HUDEP-2 (cell line): ENCODE results near the gene NCOA1.
"Not testable (repeated sequence)": the region's sequence is repeated elsewhere in the genome, so short reads cannot be mapped to it uniquely, and the experiment has no call there.

Source experiments
- DNase-seq, 76 experiments: peaks; one replicate each; lab custom pipeline; 2025; ENCODE audit not compliant: unreplicated experiment in 76 of 76; lab: John Stamatoyannopoulos, UW

Gene NCOA1

DNA sequence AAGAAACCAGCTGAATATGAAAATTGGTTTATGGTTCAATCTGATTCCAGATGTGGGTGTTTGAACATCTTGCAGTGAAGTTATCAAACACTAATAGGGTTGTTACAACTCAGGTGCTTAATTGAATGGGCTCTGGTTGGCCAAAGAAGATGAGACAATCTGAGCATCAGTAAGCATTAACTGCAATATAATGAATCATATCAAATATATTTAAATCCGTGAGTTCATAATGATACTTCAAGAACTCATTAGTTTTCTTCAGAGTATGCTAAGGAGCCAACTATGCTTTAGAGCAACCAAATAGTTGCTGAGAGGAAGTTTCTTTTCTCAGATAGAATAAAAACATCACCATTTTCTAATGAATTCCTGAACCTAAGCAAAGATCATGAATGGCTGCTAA lies 79.2 kb downstream of the NCOA1 start:
- DNase-seq: no peak

DNA sequence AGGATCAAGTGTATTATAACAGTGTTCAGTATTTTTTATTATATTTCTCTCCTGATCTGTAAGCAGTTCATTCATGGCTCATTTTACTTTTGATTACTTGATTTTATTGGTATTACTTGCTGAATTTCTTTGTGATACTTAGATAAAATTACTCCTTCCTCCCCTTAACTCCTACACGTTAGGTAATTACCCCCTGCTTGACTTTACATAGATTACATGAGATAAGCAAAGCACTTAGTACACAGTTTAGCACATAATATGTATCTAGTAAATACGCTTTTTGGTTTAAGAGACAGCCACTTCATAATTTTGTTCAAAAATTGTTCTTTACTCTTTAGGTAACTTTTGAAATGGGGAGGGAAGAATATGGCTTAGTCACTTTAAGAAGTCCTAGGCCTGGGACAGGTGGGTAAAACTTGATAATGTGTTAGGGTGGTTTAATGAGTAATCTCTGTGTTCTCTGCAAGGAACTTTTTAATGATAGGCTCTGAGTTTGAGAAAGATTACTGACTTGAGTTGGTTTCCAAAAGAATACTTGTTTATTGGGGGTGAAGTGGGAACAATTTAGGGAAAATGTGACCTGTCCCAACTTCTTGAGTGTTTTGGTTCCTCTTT lies 80.9 kb downstream of the NCOA1 start:
- DNase-seq: peak in 3 of 76 experiments; percentile 4 to 31 (median 22)

DNA sequence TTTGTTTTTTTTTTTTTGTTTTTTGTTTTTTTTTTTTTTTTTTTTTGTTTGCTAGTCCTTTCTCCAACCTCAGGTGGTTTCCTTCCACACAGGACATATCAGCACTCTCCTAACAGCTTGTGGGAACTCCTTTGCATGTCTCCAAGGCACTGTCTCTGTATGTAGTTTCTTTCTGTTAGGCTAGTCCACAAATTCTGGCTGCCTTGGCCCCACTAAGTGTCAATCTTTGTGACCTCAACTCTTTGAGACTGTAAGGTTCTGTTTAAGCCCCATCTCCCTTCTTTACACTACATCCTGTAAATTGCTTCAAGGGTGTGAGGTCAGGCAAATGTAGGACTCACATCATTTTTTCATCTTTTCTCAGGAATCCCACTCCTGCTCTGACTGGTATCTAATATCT lies 85.1 kb downstream of the NCOA1 start:
- no peak for DNase-seq

DNA sequence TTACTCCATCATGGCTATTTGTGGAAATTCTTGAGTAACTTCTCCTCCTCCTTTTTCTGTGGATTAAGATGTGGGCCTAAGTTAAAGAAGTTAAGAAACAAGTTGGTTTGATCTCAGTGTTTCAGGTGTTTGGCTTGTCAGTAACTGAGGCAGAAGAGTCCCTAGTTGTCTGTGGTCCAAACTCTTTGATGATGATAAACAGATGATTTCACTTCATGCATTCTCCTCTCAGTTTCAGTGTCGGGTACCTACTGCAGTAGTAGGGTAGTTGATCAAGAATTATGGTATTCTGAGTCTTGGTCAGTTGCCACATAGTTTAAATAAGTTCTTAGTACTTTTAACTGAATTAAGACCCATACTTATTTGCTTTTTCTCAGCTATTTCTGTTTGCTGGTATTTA lies 85.6 kb downstream of the NCOA1 start:
- DNase-seq: no peak

DNA sequence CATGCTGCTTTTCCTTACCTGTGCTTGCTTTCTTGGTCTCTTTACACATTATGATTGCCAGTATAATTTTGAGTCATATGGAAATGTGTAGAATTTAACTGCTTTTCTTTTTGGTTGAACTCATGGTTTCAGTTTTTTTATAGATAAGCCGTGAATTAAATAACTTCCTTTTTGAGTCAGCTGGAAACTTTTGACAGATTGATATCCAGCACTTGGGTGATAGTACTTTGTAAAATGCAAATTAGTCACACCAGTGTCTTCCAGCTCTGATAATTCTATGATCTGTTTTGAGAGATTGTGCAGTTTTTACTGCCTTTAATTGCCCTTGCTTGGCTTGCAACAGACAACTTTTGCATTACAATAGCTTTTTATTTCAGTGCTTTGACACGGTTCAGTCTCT lies 86.4 kb downstream of the NCOA1 start:
- peak in 23 of 76 experiments; percentile 1 to 65 (median 19) for DNase-seq

DNA sequence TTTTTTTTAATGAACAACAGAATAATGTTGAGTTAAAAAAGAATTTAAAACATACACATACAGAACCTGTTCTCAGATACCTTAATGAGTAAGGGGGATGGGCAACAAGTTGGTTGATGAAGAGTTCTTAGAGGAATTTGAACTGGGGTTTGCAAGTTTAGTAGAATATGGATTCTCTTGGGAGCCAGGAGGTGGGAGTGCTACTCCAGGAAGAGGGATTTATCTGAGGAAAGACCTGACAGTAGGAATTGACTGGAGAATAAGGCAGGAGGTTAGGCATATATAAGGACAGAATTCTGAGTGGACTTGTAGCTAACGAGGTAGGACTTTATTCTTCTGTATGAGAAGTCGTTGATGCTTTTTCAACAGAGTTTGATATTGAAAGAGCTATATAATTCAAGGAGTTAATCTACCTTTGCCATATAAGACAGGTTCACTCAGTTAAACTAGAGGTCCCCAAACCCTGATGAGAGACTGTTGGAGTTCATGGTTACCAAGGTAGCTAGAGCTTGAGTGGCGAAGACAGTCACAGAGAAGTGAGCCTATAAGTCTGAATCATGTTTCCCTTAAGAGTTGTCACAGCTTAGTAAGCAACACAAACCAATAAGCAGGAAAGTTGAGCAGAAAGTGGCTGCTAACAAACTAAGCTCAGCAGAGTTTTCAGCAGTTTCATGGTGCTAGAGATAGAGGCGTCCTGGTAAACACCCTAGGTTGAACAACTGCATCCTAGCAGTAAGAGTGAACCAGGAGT lies 88.2 kb downstream of the NCOA1 start:
- DNase-seq: no peak

DNA sequence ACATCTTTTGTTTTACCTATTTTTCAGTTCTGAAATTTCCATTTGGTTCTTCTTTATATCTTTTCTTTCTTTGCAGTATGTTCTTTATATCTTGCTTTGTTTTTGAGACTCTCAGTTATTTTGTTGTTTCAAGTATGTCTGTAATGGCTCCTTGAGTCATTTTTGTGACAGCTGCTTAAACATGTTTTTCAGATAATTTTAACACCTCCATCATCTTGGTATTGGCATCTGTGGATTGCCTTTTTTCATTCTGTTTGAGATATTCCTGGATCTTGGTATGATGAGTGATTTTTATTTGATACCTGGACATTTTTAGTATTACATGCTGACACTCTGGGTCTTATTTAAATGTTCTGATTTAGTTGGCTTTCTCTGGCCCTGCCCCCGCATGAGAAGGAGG lies 89.5 kb downstream of the NCOA1 start:
- DNase-seq: no peak

DNA sequence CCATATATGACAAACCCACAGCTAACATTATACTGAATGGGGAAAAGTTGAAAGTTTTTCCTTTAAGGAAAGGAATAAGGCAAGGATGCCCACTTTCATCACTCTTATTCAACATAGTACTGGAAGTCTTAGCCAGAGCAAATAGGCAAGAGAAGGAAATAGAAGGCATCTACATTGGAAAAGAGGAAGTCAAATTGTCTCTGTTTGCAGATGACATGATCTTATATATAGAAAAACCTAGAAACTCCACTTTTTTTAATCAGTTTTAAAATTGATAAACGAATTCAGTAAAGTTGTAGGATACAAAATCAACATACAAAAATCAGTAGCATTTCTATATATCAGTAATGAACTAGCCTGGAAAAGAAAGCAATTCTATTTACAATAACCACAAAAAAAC lies 90.9 kb downstream of the NCOA1 start:
- not testable (repeated sequence) for DNase-seq

DNA sequence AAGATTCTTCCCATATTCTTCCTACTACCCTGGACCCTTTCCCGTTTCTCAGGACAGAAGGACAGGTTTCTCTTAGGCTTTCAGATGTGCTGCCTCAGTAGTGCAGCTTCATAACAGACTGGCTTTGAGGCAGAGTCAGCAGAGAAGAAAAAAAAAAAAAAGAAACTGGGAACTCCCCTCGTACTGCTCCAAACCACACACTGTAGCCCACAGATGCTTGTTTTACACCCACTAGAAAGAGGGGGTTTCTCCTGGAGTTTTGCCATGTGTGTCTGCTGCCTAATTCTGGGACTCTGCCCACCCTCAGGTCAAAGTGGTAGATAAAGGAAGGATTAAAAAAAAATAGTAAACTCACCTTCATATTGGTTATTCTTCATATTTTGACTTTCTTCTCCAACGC lies 95.9 kb downstream of the NCOA1 start:
- no peak for DNase-seq

DNA sequence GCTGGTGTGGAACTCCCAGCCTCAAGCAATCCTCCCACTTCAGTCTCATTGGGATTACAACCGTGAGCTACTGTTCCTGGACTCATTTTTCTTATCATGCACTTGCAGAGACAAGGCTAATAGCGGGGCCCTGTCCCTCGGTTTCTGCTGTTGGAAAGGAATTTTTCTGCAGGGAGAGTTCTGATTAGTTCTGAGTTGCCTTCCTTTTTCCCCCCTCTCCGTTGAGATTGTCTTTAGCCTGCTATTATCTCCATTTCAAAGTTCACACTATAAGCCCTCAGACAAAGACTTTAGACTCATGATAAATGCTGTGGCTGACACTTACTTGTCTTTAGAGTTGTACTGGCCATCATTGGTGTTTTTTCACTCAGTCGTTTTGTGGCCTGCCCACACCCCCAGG lies 97.2 kb downstream of the NCOA1 start:
- no peak for DNase-seq

DNA sequence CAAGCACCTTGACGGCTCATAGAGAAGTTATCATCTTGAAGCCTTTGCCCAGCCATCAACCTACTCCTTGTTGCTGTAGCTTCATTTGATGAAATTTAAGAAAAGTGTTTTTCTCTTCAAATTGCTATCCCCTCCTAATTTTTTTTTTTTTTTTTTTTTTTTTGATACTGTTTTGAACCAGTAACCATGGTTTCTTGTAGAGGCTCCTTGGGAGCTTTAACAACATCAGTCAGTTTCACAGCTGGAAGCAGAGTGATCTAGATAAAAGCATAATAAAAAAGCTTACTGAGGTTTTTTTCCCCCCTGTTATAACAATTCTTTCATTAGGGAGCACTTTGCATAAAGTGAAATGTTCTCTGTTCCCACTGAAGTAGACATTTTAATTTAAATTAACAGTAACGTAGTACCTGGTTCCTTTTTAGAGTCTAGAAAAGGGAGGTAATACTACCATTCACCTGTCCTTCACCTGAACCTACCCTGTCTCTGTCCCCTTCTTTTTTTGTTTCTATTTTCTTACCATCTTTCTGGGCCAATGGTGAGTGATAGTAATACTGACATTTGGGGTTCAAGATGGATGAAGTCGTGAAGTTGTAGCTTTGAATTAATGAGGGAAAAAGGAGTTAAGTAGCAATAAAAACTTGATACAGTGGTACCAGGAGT lies 101.5 kb downstream of the NCOA1 start:
- no peak for DNase-seq

DNA sequence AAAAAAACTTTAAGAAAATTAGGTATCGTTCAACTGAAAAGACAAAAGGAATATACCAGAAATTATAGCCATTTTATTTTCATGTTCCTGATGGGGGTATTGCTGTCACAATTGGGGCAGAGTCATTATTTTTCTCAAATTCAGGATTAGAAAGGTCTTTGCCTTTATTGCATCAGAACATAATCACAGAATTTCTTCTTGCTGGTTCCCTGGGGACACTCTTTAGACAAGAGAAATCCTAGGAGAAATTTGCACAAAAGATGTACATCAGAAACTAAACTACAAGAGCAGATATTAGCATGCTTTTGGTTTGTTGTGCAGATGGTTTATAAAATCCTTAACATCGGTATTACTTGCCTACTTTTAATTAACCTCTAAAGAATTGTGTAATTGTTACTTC lies 103.2 kb downstream of the NCOA1 start:
- DNase-seq: no peak

DNA sequence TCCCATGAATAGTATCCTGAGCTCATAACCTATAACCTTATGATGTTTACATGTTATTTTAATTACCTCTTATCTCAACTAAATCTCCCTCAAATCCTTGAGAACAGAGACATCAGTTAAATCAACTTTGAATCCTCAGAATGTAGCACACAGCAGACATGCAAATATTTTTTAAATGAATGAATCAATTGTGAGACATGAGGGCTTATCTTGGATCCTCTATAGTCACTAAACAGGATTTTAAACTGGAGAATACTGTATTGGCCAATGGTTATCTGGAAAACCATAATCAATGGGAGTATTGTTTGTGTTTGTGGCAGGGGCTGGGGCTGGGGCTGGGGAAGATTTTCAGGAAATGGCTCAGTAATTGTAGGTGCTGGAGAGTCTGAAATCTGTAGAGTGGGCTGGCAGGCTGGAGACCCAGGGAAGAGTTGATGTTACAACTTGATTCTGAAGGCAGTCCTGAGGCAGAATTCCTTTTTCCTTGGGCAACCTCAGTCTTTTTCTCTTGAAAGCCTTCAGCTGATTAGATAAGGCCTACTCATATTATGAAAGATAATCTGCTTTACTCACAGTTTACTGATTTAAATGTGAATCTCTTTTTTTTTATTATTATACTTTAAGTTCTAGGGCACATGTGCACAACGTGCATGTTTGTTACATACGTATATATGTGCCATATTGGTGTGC lies 106.3 kb downstream of the NCOA1 start:
- DNase-seq: no peak

DNA sequence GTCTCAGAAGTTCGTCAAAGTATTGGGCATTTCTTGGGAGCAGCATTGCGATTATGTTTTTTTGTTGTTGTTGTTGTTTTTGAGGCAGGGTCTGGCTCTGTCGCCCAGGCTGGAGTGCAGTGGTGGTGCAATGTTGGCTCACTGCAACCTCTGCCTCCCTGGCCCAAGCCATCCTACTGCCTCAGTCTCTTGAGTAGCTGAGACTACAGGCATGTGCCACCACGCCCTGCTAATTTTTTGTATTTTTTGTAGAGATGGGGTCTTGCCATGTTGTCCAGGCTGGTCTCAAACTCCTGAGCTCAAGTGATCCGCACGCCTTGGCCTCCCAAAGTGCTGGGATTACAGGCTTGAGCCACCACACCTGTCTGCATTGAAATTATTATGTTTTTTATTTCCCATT lies 109.1 kb downstream of the NCOA1 start:
- not testable (repeated sequence) for DNase-seq

DNA sequence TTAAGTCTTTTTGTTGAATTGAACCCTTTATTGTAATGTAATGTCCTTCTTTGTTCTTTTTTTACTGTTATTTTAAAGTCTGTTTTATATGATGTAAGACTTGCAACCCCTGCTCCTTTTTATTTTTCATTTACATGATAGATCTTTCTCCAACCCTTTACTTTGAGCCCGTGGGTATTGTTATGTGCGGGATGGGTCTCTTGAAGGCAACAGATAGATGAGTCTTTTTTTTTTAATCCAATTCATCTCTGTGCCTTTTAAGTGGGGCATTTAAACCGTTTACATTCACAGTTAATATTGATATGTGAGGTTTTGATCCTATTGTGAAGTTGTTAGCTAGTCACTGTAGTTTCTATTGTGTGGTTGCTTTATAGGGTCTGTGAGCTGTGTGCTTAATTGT lies 120.6 kb downstream of the NCOA1 start:
- DNase-seq: no peak

DNA sequence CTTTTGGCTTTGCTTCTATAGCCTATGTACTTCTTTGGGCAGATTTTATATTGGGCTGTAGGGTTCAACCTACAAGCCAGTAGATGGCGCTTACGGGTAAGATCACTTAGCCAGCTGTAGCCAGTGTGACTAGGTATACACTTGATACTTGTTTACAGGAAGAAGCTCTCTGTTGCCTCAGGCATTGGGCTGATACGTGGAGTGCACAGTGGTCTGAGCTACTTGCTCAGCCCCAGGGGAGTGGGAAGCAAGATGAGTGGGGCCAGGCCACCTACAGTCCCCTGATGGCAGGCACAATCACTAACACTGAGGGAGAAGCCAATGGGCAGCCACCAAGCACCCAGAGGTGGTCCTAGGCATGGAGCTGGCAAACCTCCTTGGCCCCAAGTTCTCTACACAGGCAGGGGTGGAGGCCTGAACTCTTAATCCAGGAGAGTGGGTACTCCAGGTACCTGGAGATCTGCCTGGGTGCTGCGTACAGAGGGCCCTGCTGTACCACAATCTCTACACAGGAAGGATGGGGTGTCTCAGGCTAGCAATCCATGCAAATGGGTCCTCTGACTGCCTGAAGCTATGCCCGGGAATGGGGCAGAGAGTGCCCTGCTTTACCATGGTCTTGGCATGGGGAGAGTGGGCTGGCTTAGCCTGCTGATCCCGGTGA lies 122.2 kb downstream of the NCOA1 start:
- peak in 29 of 76 experiments; percentile 2 to 57 (median 29) for DNase-seq

DNA sequence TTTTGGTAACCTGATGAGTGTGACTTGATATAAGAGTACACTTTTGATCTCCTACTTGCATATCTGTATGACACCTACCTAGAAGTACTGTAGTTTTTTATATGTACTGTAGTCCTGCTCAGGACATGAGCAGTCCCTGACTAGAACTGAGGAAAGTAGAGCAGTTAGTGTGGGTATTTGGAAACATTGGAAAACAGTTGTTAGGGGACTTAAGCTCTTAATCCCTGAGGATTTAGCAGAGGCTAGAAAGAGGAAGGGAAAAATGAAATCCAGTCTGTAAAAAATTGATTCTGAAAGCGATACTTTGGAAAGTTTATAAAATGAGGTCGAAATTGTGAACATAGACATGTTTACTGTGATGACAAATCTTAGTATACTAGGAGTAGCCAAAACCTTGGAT lies 125.6 kb downstream of the NCOA1 start:
- no peak for DNase-seq

DNA sequence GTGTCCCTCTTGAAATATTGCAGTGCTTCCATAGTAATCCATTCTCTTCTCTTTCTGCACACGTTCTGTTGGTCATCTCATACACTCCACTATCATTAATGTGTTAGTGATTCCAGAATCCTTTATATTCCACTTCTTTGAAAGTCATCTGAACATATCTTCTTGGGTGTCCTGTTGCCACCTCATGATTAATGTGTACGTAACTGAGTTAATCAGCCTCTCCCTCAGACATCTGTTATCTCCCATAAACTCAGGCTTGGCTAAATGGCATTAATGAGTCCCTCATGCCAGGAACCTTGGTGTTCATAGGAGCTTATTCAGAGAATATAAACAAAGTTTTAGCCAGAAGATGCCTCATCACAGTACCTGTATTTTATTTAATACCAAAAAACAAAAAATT lies 126.4 kb downstream of the NCOA1 start:
- DNase-seq: no peak

DNA sequence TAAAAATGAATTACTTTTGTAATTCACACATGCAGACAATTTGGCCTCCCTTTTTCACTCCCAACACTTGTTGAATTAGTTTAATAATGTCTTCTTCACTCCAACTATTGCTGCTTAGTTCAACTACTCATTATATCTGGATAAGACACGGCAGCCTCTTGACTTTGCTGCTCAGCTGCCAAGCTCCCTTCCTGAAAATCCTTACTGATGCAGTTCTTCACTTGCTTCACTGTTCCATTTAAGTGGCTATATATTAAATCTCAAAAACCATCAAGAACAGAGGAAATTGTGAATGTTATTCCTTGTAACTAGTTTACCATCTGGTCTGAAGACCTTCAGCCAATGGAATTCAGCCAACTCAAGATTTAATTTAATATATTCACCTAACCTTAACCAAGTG lies 127.1 kb downstream of the NCOA1 start:
- no peak for DNase-seq

DNA sequence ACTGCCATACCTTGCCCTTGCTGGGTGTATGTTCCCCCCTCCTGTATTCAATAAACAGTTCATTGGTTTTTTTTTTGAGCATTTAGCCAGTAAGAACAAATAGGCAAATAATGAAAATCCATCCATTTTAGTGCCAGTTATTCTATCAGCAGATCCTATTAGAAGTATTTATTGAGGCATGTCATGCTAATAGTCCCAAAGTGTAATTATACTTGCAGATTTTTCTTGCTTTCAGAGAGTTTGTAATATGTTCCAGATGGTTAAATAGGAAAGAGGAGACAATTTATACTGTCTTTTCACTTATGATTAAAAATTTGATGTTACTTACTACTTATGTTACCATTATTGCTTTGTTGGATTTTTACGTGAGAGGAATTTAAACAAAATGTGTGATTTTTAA lies 127.6 kb downstream of the NCOA1 start:
- no peak for DNase-seq

DNA sequence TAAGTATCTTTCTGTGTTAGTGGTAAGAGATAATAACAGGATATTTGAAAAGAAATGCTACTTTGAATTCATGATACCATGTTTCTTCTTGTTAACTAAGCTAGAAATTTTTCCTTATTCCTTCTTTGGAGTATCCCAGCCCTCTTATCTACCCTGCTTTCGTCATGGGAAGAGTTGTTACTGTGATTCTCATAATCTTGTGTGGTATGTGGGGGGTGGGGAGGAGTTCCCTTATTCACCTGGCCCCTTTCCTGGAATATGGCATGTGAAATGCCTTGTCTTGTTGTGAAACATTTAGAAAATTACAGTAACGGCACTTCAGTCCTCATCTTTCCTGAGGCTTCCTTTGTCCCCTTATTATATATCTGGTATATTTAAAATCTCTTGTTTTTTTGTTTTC lies 129.9 kb downstream of the NCOA1 start:
- DNase-seq: no peak
